Cardiac fibroblast (primary cell): Measurements from ENCODE around the gene RNF25.

ENCODE experiments used
- DNase-seq, 2 donors: peaks; one replicate each; pipeline versions ENCODE4 v3.0.0 to v3.0.0-alpha.2; 2010; ENCODE audit warnings: low read depth in 2 of 2
- H3K4me3 ChIP-seq, 2 donors: replicated peaks in 1 of 2; 1 replicate in 1 of 2; 2 replicates in 1 of 2; pipeline ENCODE4 v1.5.1; 2011; ENCODE audit warnings: low read depth in 2 of 2, low read length in 2 of 2, mild to moderate bottlenecking in 2 of 2, moderate library complexity in 1 of 2
- TF ChIP-seq, protein P1 (sequence below): IDR thresholded peaks from one replicate; pipeline ENCODE4 v1.5.1; 2011; ENCODE audit warnings: low read depth, mild to moderate bottlenecking, low read length, inconsistent platforms

Gene RNF25

GRCh38 chr2:218645126-218645525, 26.7 kb downstream of the RNF25 start:
- no peak overlapping the region for H3K4me3 ChIP-seq
- peak; percentile 45 to 86 for DNase-seq
- TF ChIP-seq, protein P1, sequence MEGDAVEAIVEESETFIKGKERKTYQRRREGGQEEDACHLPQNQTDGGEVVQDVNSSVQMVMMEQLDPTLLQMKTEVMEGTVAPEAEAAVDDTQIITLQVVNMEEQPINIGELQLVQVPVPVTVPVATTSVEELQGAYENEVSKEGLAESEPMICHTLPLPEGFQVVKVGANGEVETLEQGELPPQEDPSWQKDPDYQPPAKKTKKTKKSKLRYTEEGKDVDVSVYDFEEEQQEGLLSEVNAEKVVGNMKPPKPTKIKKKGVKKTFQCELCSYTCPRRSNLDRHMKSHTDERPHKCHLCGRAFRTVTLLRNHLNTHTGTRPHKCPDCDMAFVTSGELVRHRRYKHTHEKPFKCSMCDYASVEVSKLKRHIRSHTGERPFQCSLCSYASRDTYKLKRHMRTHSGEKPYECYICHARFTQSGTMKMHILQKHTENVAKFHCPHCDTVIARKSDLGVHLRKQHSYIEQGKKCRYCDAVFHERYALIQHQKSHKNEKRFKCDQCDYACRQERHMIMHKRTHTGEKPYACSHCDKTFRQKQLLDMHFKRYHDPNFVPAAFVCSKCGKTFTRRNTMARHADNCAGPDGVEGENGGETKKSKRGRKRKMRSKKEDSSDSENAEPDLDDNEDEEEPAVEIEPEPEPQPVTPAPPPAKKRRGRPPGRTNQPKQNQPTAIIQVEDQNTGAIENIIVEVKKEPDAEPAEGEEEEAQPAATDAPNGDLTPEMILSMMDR: no peak

GRCh38 chr2:218644721-218645120, 27.1 kb downstream of the RNF25 start:
- H3K4me3 ChIP-seq: no peak overlapping the region

GRCh38 chr2:218643751-218644310, 28.0 kb downstream of the RNF25 start:
- no peak overlapping the region for H3K4me3 ChIP-seq
- TF ChIP-seq, protein P1: no peak
- no peak for DNase-seq

More at GRCh38 chr2:218644721-218645120, 27.1 kb downstream of the RNF25 start:
- TF ChIP-seq, protein P1: no peak
- DNase-seq: no peak

- TF ChIP-seq, protein P1: no peak
- no peak overlapping the region for H3K4me3 ChIP-seq
- DNase-seq: no peak
These were observed 29.0 kb downstream of the RNF25 start for GRCh38 chr2:218642786-218643185.

DNA sequence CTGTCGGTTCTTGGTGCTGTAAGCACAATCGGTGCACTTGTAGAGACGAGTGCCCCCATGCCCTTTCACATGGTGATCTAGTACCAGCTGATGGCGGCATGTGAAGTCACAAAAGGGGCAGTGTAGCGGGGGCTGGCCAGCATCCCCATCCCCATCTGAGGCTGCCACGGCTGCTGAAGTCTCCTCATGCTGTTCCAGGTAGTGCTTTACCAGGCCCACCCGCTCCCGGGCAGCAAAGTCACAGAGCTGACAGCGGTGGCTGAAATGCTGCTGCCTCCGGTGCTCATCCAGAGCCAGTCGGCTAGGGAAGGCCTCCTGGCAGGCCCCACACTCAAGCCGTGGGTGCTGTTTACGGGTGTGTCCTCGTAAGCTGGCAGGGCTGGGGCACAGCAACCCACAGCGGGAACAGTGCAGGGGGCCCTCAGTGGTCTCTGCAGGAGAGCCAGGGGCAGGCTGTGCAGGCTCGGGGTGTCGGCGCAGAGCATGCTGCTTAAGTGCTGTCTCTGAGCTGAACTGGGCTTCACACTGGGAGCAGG, 29.6 kb downstream of the RNF25 start:
- no peak for DNase-seq
- TF ChIP-seq, protein P1: no peak

DNA sequence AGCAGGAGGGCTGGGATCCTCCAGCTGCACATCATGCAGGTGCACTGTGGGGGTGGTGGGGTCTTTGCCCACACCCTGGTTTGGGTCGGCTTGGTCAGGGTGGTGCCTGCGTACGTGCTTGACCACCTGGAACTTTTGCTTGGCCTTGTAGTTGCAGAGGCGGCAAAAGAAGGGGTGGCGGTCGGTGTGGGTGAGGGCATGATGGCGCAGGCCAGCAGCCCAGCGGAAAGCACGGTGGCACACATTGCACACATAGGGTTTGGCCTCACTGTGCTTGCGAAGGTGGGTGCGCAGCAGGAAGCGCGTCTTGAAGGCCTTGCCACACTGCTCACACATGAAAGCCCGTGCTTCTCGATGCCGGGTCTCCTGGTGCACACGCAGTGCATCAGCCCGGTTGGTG, 33.4 kb downstream of the RNF25 start:
- DNase-seq: no peak
- TF ChIP-seq, protein P1: no peak
- H3K4me3 ChIP-seq: no peak overlapping the region

More for the DNA sequence above, 29.6 kb downstream of the RNF25 start:
- no peak overlapping the region for H3K4me3 ChIP-seq

DNA sequence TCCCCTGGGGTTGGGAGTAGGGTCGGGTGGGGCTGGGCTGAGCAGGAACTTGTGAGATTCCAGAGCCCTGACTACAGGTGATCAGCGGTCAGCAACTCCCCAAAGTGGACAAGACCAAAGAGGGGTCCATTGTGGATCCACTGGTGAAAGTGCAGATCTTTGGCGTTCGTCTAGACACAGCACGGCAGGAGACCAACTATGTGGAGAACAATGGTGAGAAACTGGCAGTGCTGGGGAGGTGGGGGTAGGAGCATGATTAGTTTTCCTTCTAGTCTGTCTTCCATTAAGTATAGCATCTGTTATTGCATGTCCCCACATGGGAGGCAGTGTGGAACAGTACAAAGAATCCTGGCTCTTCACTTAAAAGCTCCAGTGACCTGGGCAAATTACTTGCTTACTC, 36.1 kb downstream of the RNF25 start:
- no peak for DNase-seq
- H3K4me3 ChIP-seq: no peak overlapping the region
- TF ChIP-seq, protein P1: no peak
